ENCODE measurements around the gene SLC39A5.
A peak's percentile ranks its signal among the peaks of the same experiment; 100 is the strongest.
"Not testable (repeated sequence)": the region's sequence is repeated elsewhere in the genome, so short reads cannot be mapped to it uniquely, and the experiment has no call there.

SLC39A5 gene, protein sequence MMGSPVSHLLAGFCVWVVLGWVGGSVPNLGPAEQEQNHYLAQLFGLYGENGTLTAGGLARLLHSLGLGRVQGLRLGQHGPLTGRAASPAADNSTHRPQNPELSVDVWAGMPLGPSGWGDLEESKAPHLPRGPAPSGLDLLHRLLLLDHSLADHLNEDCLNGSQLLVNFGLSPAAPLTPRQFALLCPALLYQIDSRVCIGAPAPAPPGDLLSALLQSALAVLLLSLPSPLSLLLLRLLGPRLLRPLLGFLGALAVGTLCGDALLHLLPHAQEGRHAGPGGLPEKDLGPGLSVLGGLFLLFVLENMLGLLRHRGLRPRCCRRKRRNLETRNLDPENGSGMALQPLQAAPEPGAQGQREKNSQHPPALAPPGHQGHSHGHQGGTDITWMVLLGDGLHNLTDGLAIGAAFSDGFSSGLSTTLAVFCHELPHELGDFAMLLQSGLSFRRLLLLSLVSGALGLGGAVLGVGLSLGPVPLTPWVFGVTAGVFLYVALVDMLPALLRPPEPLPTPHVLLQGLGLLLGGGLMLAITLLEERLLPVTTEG

GRCh38 chr12:56229916-56230431 is at the start of gene SLC39A5:
Gene SLC39A5 (plus strand): TSS chr12:56230051. CDS start chr12:56231275, 1,224 bp downstream.
- no peak for DNase-seq

GRCh38 chr12:56186957-56187356 is 42.9 kb upstream of the SLC39A5 start:
- no peak for DNase-seq

DNA sequence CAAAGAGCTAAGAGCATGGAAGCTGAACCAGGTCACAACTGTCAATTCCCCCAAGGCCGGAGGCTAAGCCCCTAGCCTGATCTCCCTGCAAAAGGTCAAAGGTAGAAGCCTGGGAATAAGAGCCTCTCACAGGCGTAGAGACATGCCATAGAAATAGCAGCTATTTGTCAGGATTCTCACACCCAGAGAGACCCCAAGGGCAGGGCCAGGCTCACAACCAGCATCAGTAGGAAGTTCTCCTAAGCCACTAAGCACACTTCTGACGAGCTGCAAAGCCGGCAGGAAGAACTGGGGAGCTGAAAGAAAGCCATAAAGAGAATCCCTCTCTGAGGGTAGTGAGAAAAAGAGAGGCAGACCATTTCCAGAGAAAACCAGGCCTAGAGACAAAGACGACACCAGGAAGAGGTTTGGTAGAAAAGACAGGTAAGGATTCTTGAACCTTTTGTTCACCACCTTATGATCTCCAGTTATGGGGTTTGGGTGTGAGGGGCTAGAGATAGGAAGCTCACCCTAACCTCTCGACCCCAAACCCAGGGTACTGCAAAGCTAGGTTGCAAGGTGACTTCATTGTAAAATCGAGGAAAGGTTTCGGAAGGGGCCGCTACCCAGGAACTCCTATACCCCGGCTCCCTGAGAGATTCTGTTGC is 41.6 kb upstream of the SLC39A5 start:
- DNase-seq: no peak

- DNase-seq: no peak
Observed at GRCh38 chr12:56188778-56189098, 41.1 kb upstream of the SLC39A5 start.

- DNase-seq: peak; percentile 83
Observed at GRCh38 chr12:56189099-56189917, 40.5 kb upstream of the SLC39A5 start, which contains the start of gene SMARCC2. Gene SMARCC2 (minus strand): TSS chr12:56189483. CDS start chr12:56189461, 22 bp downstream.

GRCh38 chr12:56189918-56190694 is 39.7 kb upstream of the SLC39A5 start:
- DNase-seq: peak; percentile 70

DNA sequence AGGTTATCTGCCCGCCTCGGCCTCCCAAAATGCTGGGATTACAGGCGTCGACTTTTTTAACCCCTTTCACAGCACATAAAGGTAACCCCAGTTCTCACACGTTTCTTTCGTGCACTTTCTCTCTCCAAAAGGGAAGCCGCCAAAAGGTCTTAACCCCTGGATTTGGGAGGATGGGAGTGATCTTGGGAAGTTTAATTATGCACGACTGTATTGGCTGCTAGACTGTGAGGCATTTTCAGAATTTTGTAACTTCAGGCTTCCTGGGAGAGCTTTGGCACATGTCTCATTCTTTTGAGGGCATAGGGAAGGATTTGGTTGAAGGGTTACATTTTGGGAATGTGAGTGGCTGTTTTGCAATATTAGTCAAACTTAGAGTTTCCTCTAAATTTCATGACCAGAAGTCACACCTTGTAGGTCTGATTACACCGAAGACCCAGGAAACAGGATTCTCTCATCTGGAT is 39.1 kb upstream of the SLC39A5 start:
- no peak for DNase-seq

DNA sequence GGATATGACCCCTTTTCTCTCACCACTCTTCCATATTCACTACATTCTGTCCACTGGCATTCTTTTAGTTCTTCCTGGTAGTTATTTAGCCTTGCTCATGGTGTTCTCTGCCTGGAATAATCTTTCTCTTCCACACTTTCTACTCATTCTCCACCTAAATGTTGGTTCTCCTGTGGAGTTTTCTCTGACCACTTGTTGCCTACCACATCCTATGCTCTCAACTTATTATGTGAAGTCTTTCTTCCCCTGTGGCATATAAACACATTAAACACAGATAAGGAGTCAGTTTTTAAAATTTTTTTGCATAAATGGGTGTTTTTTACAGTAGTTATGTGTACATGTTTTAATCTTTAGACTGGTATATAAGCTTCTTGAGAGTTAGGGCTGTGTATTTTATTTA is 37.3 kb upstream of the SLC39A5 start:
- DNase-seq: no peak

DNA sequence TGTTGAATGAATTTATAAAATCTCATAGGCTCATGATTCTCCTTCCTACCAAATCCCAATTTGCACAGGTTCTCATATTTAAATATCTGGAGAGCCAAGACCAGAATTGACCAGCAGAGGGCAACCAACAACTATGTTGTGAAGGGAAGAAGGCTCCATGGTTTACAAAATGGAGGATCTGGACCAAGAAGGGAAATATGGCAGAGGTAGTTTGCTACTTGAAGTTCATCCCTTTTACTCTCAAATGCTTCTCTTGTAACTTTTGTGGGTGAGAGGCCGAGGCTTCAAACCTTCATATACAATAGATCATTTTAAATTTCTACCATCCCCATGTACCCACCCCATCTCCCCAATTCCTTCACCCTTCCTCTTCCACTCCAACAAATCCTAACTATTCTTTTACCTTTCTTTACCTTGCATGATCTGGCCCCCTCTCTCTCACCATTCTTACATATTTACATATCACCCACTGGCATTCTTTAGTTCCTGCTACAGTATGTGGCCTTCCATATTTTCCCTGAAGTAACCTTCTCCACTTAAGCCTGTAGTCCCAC is 36.7 kb upstream of the SLC39A5 start:
- DNase-seq: peak; percentile 71

GRCh38 chr12:56196818-56197550 is 32.9 kb upstream of the SLC39A5 start:
- not testable (repeated sequence) for DNase-seq

DNA sequence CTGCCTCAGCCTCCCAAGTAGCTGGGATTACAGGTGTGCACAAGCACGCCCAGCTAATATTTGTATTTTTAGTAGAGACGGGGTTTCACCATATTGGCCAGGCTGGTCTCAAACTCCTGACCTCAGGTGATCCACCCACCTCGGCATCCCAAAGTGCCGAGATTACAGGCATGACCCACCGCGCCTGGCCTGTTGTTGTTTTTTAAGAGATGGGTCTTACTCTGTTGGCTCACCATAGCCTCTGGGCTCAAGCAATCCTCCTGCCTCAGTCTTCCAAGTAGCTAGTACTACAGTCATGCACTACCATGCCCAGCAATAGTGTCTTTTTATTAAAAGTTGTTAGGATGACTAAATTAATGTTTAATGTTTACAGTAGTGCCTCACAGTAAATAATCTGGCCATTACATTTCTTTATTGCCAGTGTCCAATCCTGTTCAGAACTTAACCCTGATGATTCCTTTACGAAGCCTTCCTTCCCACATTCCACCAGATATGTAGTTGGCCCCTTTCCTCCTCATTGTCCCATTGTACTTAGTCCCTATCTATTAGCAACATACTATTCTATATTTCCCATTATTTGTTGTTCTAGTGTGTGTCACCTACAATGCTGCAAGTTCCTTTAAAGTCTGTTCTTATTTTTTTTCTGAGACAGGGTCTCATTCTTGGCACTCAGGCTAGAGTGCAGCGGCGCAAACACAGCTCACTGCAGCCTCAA is 31.8 kb upstream of the SLC39A5 start:
- no peak for DNase-seq

DNA sequence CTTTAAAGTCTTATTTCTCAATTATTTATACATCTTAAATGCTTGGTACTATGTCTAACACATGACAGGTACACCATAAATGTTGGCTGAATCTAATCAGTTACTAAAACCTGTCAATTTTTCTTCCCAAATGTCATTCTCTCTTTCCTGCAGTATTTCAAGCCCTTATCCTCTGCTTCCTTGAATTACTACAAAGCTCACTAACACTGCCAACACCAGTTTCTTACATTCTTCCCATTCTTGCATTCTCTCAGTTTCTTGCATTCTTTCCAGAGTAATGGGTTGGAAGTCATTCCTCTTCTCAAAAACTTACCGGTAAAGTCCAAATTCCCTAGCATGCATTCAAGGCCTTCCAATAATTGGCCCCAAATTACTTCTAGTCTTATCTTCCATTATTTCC is 31.0 kb upstream of the SLC39A5 start:
- DNase-seq: no peak

DNA sequence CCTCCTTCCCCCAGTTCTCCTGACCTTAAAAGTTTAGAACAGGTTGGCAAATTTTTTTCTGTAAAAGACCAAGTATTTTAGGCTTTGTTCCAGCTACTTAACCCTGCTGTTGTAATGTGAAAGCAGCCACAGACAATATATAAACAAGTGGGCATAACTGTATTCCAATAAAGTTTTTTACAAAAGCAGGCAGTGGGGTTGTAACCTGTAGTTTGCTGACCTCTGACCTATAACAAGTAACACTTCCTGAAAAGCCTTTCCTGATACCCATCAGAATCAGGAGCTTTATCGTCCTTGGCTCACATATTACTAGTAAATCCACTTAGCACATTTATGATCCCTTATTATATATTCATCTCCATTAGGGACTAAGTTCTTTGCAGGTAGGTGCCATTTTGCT is 27.5 kb upstream of the SLC39A5 start:
- no peak for DNase-seq

DNA sequence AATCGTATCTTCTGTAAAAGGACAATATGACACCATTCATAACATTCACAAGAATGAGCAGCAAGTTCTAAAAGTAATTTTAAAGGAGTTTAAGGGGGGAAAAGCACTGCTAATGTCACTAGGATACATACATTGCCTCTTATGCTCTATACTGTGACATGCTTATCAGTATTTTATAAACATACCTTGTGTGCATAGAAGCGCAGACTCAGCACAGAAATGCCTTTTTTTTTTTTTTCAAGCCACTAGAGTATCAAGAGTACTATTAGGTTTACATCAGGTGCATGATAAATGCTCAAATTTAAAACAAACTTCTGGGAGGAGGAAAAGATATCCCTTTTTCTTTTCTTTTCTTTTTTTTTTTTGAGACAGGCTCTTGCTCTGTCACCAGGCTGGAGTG is 27.0 kb upstream of the SLC39A5 start:
- no peak for DNase-seq

- DNase-seq: no peak
Observed at GRCh38 chr12:56204275-56204674, 25.6 kb upstream of the SLC39A5 start.

DNA sequence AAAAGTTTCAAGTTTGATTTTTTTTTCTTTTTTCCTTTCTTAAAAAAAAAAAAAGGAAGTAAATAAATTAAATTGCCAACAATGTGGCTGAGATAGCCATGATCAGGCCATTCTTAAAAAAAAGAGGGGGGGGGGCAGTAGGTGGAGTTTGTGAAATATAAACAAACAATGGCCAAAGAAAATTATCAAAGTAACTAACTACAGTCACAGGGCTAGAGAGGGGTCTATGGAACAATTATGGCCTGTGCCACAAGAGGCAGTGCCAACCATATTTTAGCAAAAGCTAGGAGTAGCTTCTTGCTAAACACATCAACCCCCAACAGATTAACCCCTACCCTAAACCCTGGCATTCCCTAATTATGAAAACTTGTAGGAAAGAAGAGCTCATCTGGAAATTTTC is 24.4 kb upstream of the SLC39A5 start:
- DNase-seq: no peak

DNA sequence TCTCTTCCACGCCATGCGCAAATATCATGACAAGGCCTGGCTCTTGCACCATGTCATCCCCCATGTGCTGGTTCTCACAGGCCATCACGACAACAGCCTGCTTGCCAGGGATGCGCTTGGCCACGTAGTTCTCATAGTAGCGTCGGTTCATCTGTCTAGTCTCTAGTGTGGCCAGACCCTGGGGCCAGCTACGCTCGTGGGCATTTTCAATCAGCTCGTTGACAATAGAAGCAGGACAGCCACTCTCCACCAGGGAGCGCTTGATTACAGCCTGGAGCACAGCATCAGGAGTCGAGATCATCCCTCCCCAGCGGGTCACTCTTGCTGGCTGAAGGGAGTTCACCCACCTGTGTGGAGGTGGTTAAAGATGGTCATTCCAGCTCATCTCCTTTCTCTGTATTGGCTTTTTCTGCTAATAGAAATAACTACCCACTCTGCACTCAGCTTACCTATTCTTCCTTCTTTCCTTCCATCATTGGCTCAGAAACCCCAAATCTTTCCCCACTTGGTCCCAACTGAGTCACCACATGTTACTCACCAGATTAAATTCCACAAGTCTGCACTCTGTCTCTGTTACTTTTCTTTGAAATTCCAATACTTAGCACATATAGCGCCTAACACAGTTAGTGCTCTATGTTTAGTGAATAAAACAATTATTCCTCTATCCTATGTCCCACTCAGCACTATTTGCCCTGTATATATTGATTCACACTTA is 23.2 kb upstream of the SLC39A5 start:
- DNase-seq: peak; percentile 27

GRCh38 chr12:56208006-56208405 is 21.8 kb upstream of the SLC39A5 start:
- DNase-seq: no peak

DNA sequence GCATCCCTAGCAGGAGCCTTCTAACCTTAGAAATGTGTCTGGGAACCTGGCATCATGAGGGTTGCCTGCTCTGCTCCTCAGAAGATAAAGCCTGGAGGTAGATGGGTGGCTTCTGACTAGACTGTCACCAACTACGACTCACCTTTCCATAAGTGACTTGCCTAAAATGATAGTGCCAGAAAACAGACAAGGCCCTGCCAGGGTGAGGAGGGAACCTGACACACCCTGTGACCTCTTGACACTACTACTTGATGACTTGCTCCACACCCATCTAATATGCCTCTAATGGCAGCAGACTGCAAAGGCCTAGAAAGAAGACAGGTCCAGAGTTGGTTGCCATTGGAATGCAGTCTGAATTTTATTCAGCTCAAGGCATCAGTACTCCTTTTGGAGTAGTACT is 17.5 kb upstream of the SLC39A5 start:
- no peak for DNase-seq

DNA sequence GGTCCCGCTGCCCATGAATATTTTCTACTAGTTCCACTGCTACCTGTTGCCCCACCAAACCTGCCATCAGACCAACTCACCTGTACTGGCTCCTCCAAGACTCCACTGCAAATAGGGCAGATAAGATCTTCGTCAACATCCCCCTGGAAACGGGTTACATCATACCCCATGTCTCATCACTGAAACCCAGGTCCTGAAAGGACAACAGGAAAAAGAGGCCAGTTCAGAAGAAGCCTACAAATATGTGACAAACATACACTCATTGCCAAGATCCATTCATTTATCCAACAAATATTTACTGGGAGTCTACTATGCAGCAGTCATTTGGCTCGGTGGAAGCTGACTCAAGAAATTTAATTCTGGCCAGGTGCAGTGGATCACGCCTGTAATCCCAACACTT is 16.0 kb upstream of the SLC39A5 start:
- no peak for DNase-seq
